Neural cell (in vitro differentiated cells): Measurements from ENCODE around the gene TSPAN33.
"Not testable (repeated sequence)": the region's sequence is repeated elsewhere in the genome, so short reads cannot be mapped to it uniquely, and the experiment has no call there.

Source experiments
- EP300 ChIP-seq: fragments of 450-650 bp; conservative IDR thresholded peaks from 2 replicates; pipeline ENCODE4 v1.6.1; 2014; ENCODE audit warnings: antibody characterized with exemption, mild to moderate bottlenecking, moderate library complexity; ENCODE audit not compliant: poor library complexity, severe bottlenecking
- EZH2 ChIP-seq: fragments of 200-600, 300-800 bp; shearing (Covaris generic), sonication (generic); IDR thresholded peaks from 2 replicates; pipeline ENCODE4 v1.6.1; 2014; ENCODE audit warnings: antibody characterized with exemption, low read length, borderline replicate concordance, mild to moderate bottlenecking; ENCODE audit not compliant: insufficient read depth, poor library complexity, severe bottlenecking
- MXI1 ChIP-seq: fragments of 450-650 bp; conservative IDR thresholded peaks from 2 replicates; pipeline ENCODE4 v1.6.1; 2014; ENCODE audit warnings: antibody characterized with exemption, mild to moderate bottlenecking; ENCODE audit not compliant: poor library complexity, severe bottlenecking
- POLR2AphosphoS5 ChIP-seq: IDR thresholded peaks from 2 replicates; pipeline ENCODE4 v1.6.1; 2012
- RAD21 ChIP-seq: fragments of 450-650 bp; conservative IDR thresholded peaks from 2 replicates; pipeline ENCODE4 v1.6.1; 2014; ENCODE audit warnings: antibody characterized with exemption, mild to moderate bottlenecking, moderate library complexity
- REST ChIP-seq: IDR thresholded peaks from 2 replicates; pipeline ENCODE4 v1.6.1; 2012; ENCODE audit warnings: borderline replicate concordance
- SMC3 ChIP-seq: fragments of 450-650 bp; conservative IDR thresholded peaks from 2 replicates; pipeline ENCODE4 v1.6.1; 2014; ENCODE audit warnings: antibody characterized with exemption, mild to moderate bottlenecking, moderate library complexity; ENCODE audit not compliant: poor library complexity
- TAF1 ChIP-seq: IDR thresholded peaks from 2 replicates; pipeline ENCODE4 v1.6.1; 2012; ENCODE audit warnings: low read depth
- TF ChIP-seq, protein P1 (sequence below): fragments of 450-650 bp; IDR thresholded peaks from 2 replicates; pipeline ENCODE4 v1.5.1; 2014; ENCODE audit warnings: antibody characterized with exemption, mild to moderate bottlenecking, moderate library complexity; ENCODE audit not compliant: poor library complexity, severe bottlenecking

DNA sequence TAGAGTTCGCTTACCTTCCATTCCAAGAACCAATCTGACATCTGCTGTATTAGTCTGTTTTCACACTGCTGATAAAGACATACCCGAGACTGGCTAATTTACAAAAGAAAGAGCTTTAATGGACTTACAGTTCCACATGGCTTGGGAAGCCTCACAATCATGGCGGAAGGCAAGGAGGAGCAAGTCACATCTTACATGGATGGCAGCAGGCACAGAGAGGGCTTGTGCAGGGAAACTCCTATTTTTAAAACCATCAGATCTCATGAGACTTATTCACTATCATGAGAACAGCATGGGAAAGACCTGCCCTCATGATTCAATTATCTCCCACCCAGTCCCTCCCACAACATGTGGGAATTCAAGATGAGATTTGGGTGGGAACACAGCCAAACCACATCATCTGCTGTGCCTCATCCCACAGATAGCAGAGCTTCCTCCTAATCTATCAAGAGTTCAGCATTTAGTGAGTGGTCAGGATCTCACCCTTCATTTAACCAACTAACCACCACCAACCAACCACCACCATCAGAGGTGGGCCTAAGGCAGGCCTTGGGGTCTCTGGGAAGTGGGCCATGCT is 22.9 kb upstream of the TSPAN33 start:
- TF ChIP-seq, protein P1, sequence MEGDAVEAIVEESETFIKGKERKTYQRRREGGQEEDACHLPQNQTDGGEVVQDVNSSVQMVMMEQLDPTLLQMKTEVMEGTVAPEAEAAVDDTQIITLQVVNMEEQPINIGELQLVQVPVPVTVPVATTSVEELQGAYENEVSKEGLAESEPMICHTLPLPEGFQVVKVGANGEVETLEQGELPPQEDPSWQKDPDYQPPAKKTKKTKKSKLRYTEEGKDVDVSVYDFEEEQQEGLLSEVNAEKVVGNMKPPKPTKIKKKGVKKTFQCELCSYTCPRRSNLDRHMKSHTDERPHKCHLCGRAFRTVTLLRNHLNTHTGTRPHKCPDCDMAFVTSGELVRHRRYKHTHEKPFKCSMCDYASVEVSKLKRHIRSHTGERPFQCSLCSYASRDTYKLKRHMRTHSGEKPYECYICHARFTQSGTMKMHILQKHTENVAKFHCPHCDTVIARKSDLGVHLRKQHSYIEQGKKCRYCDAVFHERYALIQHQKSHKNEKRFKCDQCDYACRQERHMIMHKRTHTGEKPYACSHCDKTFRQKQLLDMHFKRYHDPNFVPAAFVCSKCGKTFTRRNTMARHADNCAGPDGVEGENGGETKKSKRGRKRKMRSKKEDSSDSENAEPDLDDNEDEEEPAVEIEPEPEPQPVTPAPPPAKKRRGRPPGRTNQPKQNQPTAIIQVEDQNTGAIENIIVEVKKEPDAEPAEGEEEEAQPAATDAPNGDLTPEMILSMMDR, result not testable (repeated sequence)
- not testable (repeated sequence) for TF ChIP-seq EZH2, POLR2AphosphoS5, REST, EP300, TAF1, SMC3, RAD21, MXI1
